ENCODE results near the gene PLD1.

PLD1 gene

DNA sequence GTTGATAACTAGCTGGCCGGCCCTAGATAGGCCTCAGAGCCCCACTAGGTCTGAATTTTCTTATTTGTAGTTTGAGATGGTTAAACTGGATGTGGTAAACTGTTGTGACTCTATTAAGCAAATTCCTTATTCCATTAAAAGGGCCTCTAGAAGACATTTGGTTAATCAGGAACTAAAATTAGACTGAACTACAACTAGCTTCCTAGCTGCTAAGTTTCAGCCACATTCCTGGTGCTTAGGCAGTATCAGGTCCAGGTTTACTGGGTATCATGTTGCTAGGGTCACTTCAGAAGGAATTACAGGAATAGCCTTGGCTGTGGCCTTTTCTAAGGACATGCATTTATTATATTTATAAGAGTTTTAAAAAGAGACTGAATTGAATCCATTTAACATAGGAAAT lies 136.3 kb downstream of the PLD1 start:
- no peak for DNase-seq (ENCODE audit: low spot score)
- TF ChIP-seq, protein P1, sequence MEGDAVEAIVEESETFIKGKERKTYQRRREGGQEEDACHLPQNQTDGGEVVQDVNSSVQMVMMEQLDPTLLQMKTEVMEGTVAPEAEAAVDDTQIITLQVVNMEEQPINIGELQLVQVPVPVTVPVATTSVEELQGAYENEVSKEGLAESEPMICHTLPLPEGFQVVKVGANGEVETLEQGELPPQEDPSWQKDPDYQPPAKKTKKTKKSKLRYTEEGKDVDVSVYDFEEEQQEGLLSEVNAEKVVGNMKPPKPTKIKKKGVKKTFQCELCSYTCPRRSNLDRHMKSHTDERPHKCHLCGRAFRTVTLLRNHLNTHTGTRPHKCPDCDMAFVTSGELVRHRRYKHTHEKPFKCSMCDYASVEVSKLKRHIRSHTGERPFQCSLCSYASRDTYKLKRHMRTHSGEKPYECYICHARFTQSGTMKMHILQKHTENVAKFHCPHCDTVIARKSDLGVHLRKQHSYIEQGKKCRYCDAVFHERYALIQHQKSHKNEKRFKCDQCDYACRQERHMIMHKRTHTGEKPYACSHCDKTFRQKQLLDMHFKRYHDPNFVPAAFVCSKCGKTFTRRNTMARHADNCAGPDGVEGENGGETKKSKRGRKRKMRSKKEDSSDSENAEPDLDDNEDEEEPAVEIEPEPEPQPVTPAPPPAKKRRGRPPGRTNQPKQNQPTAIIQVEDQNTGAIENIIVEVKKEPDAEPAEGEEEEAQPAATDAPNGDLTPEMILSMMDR (IDR thresholded peaks at IDR 0.05; ENCODE audit: borderline replicate concordance, control extremely low read depth, extremely low read depth, insufficient read depth, missing control alignments), result no peak
- in situ Hi-C loops (cut with MboI; ENCODE audit: low sequenced_read_pairs, unreplicated experiment), result loop anchor here (25.0 kb wide), 1 partner anchor 663 kb away; no protein-coding TSS in a partner anchor

DNA sequence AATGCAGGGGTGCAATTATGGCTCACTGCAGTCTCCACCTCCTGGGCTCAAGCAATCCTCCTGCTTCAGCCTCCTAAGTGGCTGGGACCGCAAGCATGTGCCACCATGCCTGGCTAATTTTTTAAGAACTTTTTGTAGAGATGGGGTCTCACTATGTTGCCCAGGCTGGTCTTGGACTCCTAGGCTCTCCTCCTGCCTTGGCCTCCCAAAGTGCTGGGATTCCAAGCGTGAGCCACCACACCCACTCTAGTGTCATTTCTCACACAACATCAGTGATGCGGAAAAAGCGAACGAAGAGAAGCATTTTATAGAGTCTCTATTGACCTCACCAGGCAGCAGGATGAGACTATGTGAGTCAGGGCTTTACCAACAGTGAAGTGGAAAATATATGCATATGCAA lies 137.7 kb downstream of the PLD1 start:
- TF ChIP-seq, protein P1 (IDR thresholded peaks at IDR 0.05; ENCODE audit: borderline replicate concordance, control extremely low read depth, extremely low read depth, insufficient read depth, missing control alignments), result no peak
- in situ Hi-C loops (cut with MboI; ENCODE audit: low sequenced_read_pairs, unreplicated experiment), result loop anchor here (25.0 kb wide), 1 partner anchor 665 kb away; no protein-coding TSS in a partner anchor

DNA sequence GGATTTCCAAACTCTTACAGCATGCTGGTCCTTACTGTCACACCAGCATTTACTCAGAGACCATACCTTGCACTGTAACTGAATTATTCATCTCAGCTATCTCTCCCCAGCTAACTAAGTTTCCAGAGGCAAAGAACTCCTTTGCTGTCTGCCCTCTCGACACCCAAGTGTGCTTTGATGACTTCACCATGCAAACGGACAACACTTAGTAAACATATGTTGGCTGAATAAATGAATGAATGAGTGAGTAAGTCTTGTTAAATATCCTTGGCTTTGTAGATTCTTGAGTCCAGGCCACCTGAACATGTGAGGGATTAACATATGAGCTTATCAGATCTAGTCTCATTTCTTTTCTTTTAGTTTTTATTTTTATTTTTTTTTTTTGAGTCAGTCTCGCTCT lies 138.2 kb downstream of the PLD1 start:
- no peak for DNase-seq (ENCODE audit: low spot score)
- TF ChIP-seq, protein P1 (IDR thresholded peaks at IDR 0.05; ENCODE audit: borderline replicate concordance, control extremely low read depth, extremely low read depth, insufficient read depth, missing control alignments), result no peak
- in situ Hi-C loops (cut with MboI; ENCODE audit: low sequenced_read_pairs, unreplicated experiment), result loop anchor here (25.0 kb wide), 1 partner anchor 665 kb away; no protein-coding TSS in a partner anchor

More for the DNA sequence above, 137.7 kb downstream of the PLD1 start:
- no peak for DNase-seq (ENCODE audit: low spot score)

DNA sequence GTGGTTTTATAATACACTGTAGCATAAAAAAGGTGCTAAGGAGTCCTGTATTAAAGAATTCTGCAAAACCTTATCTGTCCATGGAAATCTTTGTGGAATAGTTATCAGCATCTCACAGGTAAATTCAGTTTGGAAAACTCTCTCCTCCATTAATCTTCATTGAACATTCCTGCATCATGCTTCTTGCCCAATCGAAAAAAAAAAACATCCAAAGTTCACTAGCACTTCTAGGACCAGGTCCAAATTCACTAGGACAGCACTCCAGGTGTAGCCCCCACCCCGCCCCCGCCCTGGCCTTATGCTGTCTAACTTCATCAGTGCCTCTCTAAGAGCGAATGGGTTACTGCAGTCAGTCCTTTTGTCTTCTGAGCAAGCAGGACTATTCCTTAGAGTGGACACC lies 138.6 kb downstream of the PLD1 start:
- no peak for DNase-seq (ENCODE audit: low spot score)
- in situ Hi-C loops (cut with MboI; ENCODE audit: low sequenced_read_pairs, unreplicated experiment), result loop anchor here (25.0 kb wide), 1 partner anchor 666 kb away; no protein-coding TSS in a partner anchor
- TF ChIP-seq, protein P1 (IDR thresholded peaks at IDR 0.05; ENCODE audit: borderline replicate concordance, control extremely low read depth, extremely low read depth, insufficient read depth, missing control alignments), result no peak

DNA sequence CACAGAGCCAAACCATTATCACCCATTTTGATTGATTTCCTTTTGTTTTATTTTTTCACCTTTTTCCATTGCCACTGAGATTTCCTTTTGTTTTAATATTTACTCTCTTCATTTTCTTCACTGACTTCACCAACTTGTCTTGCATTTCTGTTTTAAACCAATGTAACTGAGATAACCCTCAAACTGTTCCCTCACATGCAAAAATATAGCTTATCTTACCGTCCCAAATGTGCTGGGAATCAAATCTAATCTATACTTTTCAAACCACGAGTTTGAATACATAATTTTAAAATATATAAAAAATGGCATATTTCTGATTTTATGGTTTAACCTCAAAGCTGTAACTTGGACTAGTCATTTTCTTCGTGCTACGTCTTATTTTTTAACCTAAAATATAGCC lies 143.8 kb downstream of the PLD1 start:
- DNase-seq (ENCODE audit: low spot score), result no peak
- in situ Hi-C loops (cut with MboI; ENCODE audit: low sequenced_read_pairs, unreplicated experiment), result loop anchor here (25.0 kb wide), 1 partner anchor 671 kb away; no protein-coding TSS in a partner anchor
- TF ChIP-seq, protein P1 (IDR thresholded peaks at IDR 0.05; ENCODE audit: borderline replicate concordance, control extremely low read depth, extremely low read depth, insufficient read depth, missing control alignments), result no peak

DNA sequence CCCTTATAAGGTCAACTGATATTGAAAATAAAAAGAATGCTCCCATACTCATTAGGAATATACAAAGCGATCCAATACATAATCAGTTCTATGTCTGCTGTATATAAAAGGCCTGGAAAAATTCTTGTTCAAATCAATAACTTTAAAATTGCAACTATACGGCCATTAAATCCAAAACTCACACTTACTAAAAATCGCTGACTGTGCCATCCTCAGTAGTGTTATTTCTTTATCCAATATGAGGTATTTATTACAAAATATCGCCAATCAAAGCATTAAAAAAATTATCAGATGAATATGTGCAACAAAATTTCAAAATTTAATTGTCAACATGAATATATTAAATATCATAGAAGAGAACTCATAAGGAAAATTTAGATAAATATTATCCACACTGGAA lies 146.5 kb downstream of the PLD1 start:
- no peak for DNase-seq (ENCODE audit: low spot score)
- in situ Hi-C loops (cut with MboI; ENCODE audit: low sequenced_read_pairs, unreplicated experiment), result loop anchor here (25.0 kb wide), 1 partner anchor 673 kb away; no protein-coding TSS in a partner anchor
- TF ChIP-seq, protein P1 (IDR thresholded peaks at IDR 0.05; ENCODE audit: borderline replicate concordance, control extremely low read depth, extremely low read depth, insufficient read depth, missing control alignments), result no peak
